H1 (cell line): ENCODE measurements around the gene NOX1. TPM values are rescaled to one million over a fixed set of nuclear protein-coding genes. Genes with fewer than 3 reads are reported as not detected.

Source experiments
- CTCF ChIA-PET: fragments of 300-600 bp; sonication (Branson Sonifier 250); formaldehyde crosslinking; loops from one replicate; lab custom pipeline; 2021; ENCODE audit not compliant: partially characterized antibody; lab: Charles Lee
- POLR2A ChIA-PET: fragments of 300-600 bp; sonication (Branson Sonifier 250); formaldehyde crosslinking; loops from one replicate; lab custom pipeline; 2021; ENCODE audit warnings: inconsistent platforms; ENCODE audit not compliant: partially characterized antibody; lab: Charles Lee
- DNase-seq, 2 experiments: peaks; one replicate each; pipeline versions ENCODE4 v3.0.0 to v3.0.0-alpha.2; 2010 to 2022; ENCODE audit warnings: low spot score in 2 of 2, low read depth in 1 of 2, mixed read lengths in 1 of 2
- FAIRE-seq: peaks from 2 replicates; lab custom pipeline; 2011; peaks lifted over from hg19 to GRCh38; lab: Jason Lieb, UNC
- H2AFZ ChIP-seq: 2 replicates; pipeline ENCODE4 v1.8.1; 2012; ENCODE audit warnings: low read length, inconsistent platforms
- H2AK5ac ChIP-seq: 2 replicates; pipeline ENCODE4 v1.6.1; 2013; ENCODE audit warnings: low read depth, low read length
- H2BK120ac ChIP-seq: replicated peaks from 2 replicates; pipeline ENCODE3; 2013; ENCODE audit warnings: low read depth, low read length, inconsistent platforms
- H2BK12ac ChIP-seq: 2 replicates; pipeline ENCODE4 v1.6.1; 2013; ENCODE audit warnings: low read depth, low read length
- H2BK15ac ChIP-seq: 2 replicates; pipeline ENCODE4 v1.6.1; 2013; ENCODE audit warnings: low read length
- H2BK20ac ChIP-seq: 2 replicates; pipeline ENCODE4 v1.6.1; 2013; ENCODE audit warnings: low read length
- H2BK5ac ChIP-seq: 2 replicates; pipeline ENCODE4 v1.6.1; 2013; ENCODE audit warnings: low read depth, low read length
- H3K14ac ChIP-seq: 2 replicates; pipeline ENCODE4 v1.6.1; 2013; ENCODE audit warnings: inconsistent platforms; ENCODE audit not compliant: insufficient read length
- H3K18ac ChIP-seq: 2 replicates; pipeline ENCODE4 v1.6.1; 2013; ENCODE audit warnings: low read length; ENCODE audit errors: extremely low read depth
- H3K23ac ChIP-seq: 2 replicates; pipeline ENCODE4 v1.6.1; 2013; ENCODE audit warnings: inconsistent platforms; ENCODE audit not compliant: insufficient read length
- H3K23me2 ChIP-seq: 2 replicates; pipeline ENCODE4 v1.6.1; 2013; ENCODE audit warnings: low read depth, low read length
- H3K27ac ChIP-seq: 2 replicates; pipeline ENCODE4 v1.6.1; 2011; ENCODE audit warnings: low read depth, low read length, inconsistent platforms
- H3K27me3 ChIP-seq, 4 experiments: replicated peaks in 1 of 4; 1 replicate in 1 of 4; 2 replicates in 3 of 4; pipeline versions ENCODE4 v1.6.1 to v1.8.1; 2011 to 2013; ENCODE audit warnings: low read length in 3 of 4, mild to moderate bottlenecking in 3 of 4, inconsistent platforms in 2 of 4, mixed read lengths in 2 of 4, moderate library complexity in 1 of 4; ENCODE audit not compliant: control insufficient read depth in 3 of 4, insufficient read depth in 3 of 4; ENCODE audit errors: extremely low read depth in 1 of 4
- H3K36me3 ChIP-seq, 4 experiments: 2 replicates each; pipeline versions ENCODE4 v1.6.1 to v1.8.1; 2011 to 2013; ENCODE audit warnings: mild to moderate bottlenecking in 4 of 4, low read length in 3 of 4, moderate library complexity in 2 of 4, control low read depth in 1 of 4, inconsistent platforms in 1 of 4; ENCODE audit not compliant: insufficient read depth in 4 of 4, control insufficient read depth in 2 of 4
- H3K4ac ChIP-seq: replicated peaks from 2 replicates; pipeline ENCODE3; 2013; ENCODE audit warnings: low read length, low read depth, mixed read lengths, inconsistent platforms; ENCODE audit not compliant: insufficient read length
- H3K4me1 ChIP-seq, 4 experiments: replicated peaks in 1 of 4; 1 replicate in 1 of 4; 2 replicates in 3 of 4; pipeline versions ENCODE4 v1.6.1 to v1.8.1; 2011 to 2013; ENCODE audit warnings: low read length in 3 of 4, inconsistent platforms in 2 of 4, mixed read lengths in 1 of 4; ENCODE audit not compliant: insufficient read depth in 4 of 4, control insufficient read depth in 3 of 4
- H3K4me2 ChIP-seq, 2 experiments: 2 replicates each; pipeline versions ENCODE4 v1.6.1 to v1.8.1; 2011 to 2013; ENCODE audit warnings: low read depth in 2 of 2, low read length in 2 of 2, control low read depth in 1 of 2, inconsistent platforms in 1 of 2, mild to moderate bottlenecking in 1 of 2; ENCODE audit not compliant: insufficient read depth in 1 of 2
- H3K4me3 ChIP-seq, 4 experiments: fragments of 200-600, 300-600 bp in 1 of 4; sonication (generic), shearing (Covaris generic), sonication (Bioruptor Twin) in 1 of 4; 2 replicates each; pipeline versions ENCODE4 v1.5.1 to v1.8.1; 2011 to 2016; ENCODE audit warnings: low read length in 4 of 4, low read depth in 3 of 4, control low read depth in 2 of 4, inconsistent platforms in 2 of 4, mild to moderate bottlenecking in 2 of 4, mixed read lengths in 1 of 4, moderate library complexity in 1 of 4; ENCODE audit not compliant: insufficient read depth in 2 of 4; ENCODE audit errors: extremely low read depth in 1 of 4
- H3K56ac ChIP-seq: replicated peaks from 2 replicates; pipeline ENCODE3; 2013; ENCODE audit warnings: low read depth, mild to moderate bottlenecking, mixed read lengths, low read length, inconsistent platforms; ENCODE audit not compliant: insufficient read length
- H3K79me1 ChIP-seq: 2 replicates; pipeline ENCODE4 v1.6.1; 2013; ENCODE audit warnings: low read depth, low read length, control low read depth
- H3K79me2 ChIP-seq, 2 experiments: 2 replicates each; pipeline versions ENCODE4 v1.6.1 to v1.8.1; 2012 to 2013; ENCODE audit warnings: low read length in 2 of 2, mild to moderate bottlenecking in 2 of 2, inconsistent platforms in 1 of 2; ENCODE audit not compliant: insufficient read depth in 2 of 2, control insufficient read depth in 1 of 2
- H3K9ac ChIP-seq, 4 experiments: replicated peaks in 1 of 4; 1 replicate in 1 of 4; 2 replicates in 3 of 4; pipeline versions ENCODE4 v1.6.1 to v1.8.1; 2011 to 2013; ENCODE audit warnings: low read depth in 3 of 4, low read length in 3 of 4, control low read depth in 2 of 4, mild to moderate bottlenecking in 2 of 4, moderate library complexity in 2 of 4, inconsistent platforms in 1 of 4; ENCODE audit errors: extremely low read depth in 1 of 4
- H3K9me3 ChIP-seq, 2 experiments: 2 replicates each; pipeline versions ENCODE4 v1.6.1 to v1.8.1; 2012 to 2013; ENCODE audit warnings: mild to moderate bottlenecking in 2 of 2, moderate library complexity in 2 of 2, control low read depth in 1 of 2, inconsistent platforms in 1 of 2, low read depth in 1 of 2, low read length in 1 of 2, mixed read lengths in 1 of 2; ENCODE audit not compliant: insufficient read depth in 2 of 2
- H4K20me1 ChIP-seq, 2 experiments: replicated peaks in 1 of 2; 2 replicates each; pipeline versions ENCODE3 to v1.8.1; 2011 to 2013; ENCODE audit warnings: inconsistent platforms in 2 of 2, low read length in 2 of 2, mild to moderate bottlenecking in 1 of 2; ENCODE audit not compliant: insufficient read depth in 2 of 2, control insufficient read depth in 1 of 2
- H4K5ac ChIP-seq: 2 replicates; pipeline ENCODE4 v1.6.1; 2013; ENCODE audit warnings: low read length, low read depth, mixed read lengths, inconsistent platforms; ENCODE audit not compliant: insufficient read length
- H4K8ac ChIP-seq: 2 replicates; pipeline ENCODE4 v1.8.0; 2013; ENCODE audit warnings: mild to moderate bottlenecking, moderate library complexity, low read length, inconsistent platforms; ENCODE audit not compliant: insufficient read depth; ENCODE audit errors: extremely low read depth
- H4K91ac ChIP-seq: replicated peaks from 2 replicates; pipeline ENCODE3; 2013; ENCODE audit warnings: low read length, mixed read lengths, inconsistent platforms; ENCODE audit not compliant: insufficient read length
- CEBPB ChIP-seq: IDR thresholded peaks from 2 replicates; pipeline ENCODE4 v1.6.1; 2012; ENCODE audit warnings: low read depth, low read length
- POLR2A ChIP-seq, 2 experiments: IDR thresholded peaks; 1 replicate in 1 of 2; 2 replicates in 1 of 2; pipeline ENCODE4 v1.6.1; 2011; ENCODE audit warnings: low read depth in 2 of 2, low read length in 2 of 2, mild to moderate bottlenecking in 2 of 2; ENCODE audit errors: control extremely low read depth in 1 of 2
- WGBS, 2 experiments: shearing (Covaris generic) in 1 of 2; methylation state at CpG; one replicate each; pipeline versions ENCODE4 v1.1.6 to v1.1.7; 2013 to 2015; ENCODE audit warnings: low lambda C conversion rate in 2 of 2, mixed read lengths in 2 of 2, inconsistent platforms in 1 of 2, low coverage in 1 of 2, missing lambda C conversion rate in 1 of 2; ENCODE audit not compliant: insufficient replicate concordance in 2 of 2, insufficient coverage in 1 of 2, insufficient read length in 1 of 2; ENCODE audit errors: extremely low coverage in 1 of 2, missing lambda C conversion rate in 1 of 2; 5-methylcytosine and 5-hydroxymethylcytosine counted together
- polyA plus RNA-seq, 7 experiments: library from polyadenylated mRNA; depleted of rRNA in 3 of 7; stranded (reverse) in 5 of 7; unstranded in 2 of 7; fragments of >200 nt in 5 of 7; fragments of 200-250 nt in 2 of 7; gene quantifications; 1 replicate in 5 of 7; 2 replicates in 1 of 7; 4 replicates in 1 of 7; pipeline versions ENCODE4 v1.2.1 to v1.2.3, GENCODE V29; 2011 to 2013; ENCODE audit warnings: missing spikeins in 2 of 7, mixed read lengths in 2 of 7
- total RNA-seq: library from RNA; stranded (reverse); fragmentation: NEBNext Ultra II Directional; extraction: Animal tissue kit (Norgen Biotek cat#: 25700); gene quantifications from 2 replicates; pipeline ENCODE4 v1.2.1, GENCODE V29; 2021

Gene NOX1
- total and polyA plus RNA-seq, 2 of the 8 experiments (the other 6 are each of a cell fraction or from before 2014, with no cell fraction given): not detected

- no peaks in the 10 kb centered on the region for H3K79me1 ChIP-seq
- 74% methylated on average over 6 of the region's 6 CpGs; no CpG with 5 or more reads in 1 of the 2 experiments for WGBS, 2 experiments
- H2AK5ac ChIP-seq: no peak overlapping the region
- no peak overlapping the region for H3K56ac ChIP-seq
- no peak overlapping the region for H3K4me2 ChIP-seq
- no peak overlapping the region for H2BK12ac ChIP-seq
- H3K18ac ChIP-seq: no peak overlapping the region
- H4K20me1 ChIP-seq: no peaks in the 10 kb centered on the region
- no peak overlapping the region for H2BK120ac ChIP-seq
- H2BK20ac ChIP-seq: no peak overlapping the region
- H4K5ac ChIP-seq: no peak overlapping the region
- no peak overlapping the region for H4K8ac ChIP-seq
- POLR2A ChIA-PET: no interaction called here
- H2AFZ ChIP-seq: no peak overlapping the region
- no peaks in the 10 kb centered on the region for H3K23me2 ChIP-seq
- no peaks in the 10 kb centered on the region for H3K9me3 ChIP-seq
- no peaks in the 10 kb centered on the region for H3K79me2 ChIP-seq
- H4K91ac ChIP-seq: no peak overlapping the region
- no peaks in the 10 kb centered on the region for H3K36me3 ChIP-seq
- no peak for FAIRE-seq
- no peak for DNase-seq
- no peak overlapping the region for H3K27ac ChIP-seq
- no peak overlapping the region for H3K14ac ChIP-seq
- no peak overlapping the region for H2BK15ac ChIP-seq
- no peaks in the 10 kb centered on the region for H3K27me3 ChIP-seq
- no peak overlapping the region for H3K23ac ChIP-seq
- no peak overlapping the region for H3K4ac ChIP-seq
- CTCF ChIA-PET: no interaction called here
- H3K9ac ChIP-seq: no peak overlapping the region
- TF ChIP-seq CEBPB: peak; percentile 72
- TF ChIP-seq POLR2A (IDR thresholded peaks at IDR 0.05; ENCODE audit: control extremely low read depth in 1 of 2, low read depth in 2 of 2, low read length in 2 of 2): no peak
- no peaks in the 10 kb centered on the region for H3K4me1 ChIP-seq
- H2BK5ac ChIP-seq: no peak overlapping the region
- no peak overlapping the region for H3K4me3 ChIP-seq
Measured at GRCh38 chrX:100863326-100863864, 10.8 kb downstream of the NOX1 start.
